CD4-positive, alpha-beta T cell treated with Interleukin-4 for 1 hour (primary cell): Measurements from ENCODE around the gene NOX5.
A peak's percentile ranks its signal among the peaks of the same experiment; 100 is the strongest.

Experiments used
- DNase-seq, 2 donors: peaks; one replicate each; pipeline ENCODE4 v3.0.0-alpha.2; 2020 to 2022

Gene NOX5

GRCh38 chr15:69084404-69085030 is 70.0 kb downstream of the NOX5 start:
- no peak for DNase-seq

- DNase-seq, result no peak
Measured at GRCh38 chr15:69085325-69086081, 71.0 kb downstream of the NOX5 start.

- no peak for DNase-seq
Measured at GRCh38 chr15:69086427-69087204, 72.1 kb downstream of the NOX5 start.

GRCh38 chr15:69087366-69087976 is 73.0 kb downstream of the NOX5 start:
- no peak for DNase-seq

- DNase-seq, result no peak
Measured at GRCh38 chr15:69088300-69088965, 73.9 kb downstream of the NOX5 start.

DNA sequence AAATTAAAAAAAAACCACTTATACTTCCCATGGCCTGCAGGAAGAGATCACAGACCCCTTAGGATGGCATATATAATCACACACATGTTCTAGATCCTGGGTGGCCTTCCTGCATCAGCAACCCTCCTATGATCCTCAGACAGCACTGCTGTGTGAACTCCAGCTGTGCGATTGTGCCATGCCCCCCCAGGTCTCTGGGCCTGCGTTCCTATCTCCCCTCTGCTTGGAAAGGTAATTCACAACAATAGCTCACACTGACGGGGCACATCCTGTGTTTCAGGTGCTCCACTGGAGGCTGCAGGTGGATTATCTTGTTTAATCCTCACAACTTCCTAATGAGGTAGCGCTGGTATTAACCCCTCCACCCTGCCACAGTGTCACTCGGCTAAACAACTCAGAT is 74.8 kb downstream of the NOX5 start:
- DNase-seq, result no peak

- no peak for DNase-seq
Measured at GRCh38 chr15:69090197-69090948, 75.9 kb downstream of the NOX5 start.

GRCh38 chr15:69091654-69092053 is 77.2 kb downstream of the NOX5 start:
- no peak for DNase-seq

GRCh38 chr15:69092159-69092558 is 77.7 kb downstream of the NOX5 start:
- no peak for DNase-seq

DNA sequence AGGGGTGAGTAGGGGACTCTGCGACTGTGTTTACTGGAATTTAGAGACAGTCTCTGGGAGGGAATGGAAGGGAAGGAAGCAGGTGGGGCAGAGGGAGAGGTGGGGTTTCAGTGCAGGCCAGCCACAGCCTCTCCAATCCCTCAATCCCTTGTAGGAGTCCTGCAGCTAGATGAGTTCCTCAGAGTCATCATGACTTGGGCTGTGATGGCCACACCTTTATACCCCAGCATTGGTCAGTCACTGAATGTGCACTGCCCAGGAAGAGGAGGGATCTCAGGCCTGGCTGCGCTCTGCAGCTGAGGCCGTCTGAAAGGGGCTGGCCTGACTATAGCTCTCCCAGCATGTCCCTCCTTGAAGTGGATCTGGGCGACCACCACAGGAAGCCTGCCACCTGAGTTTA is 78.6 kb downstream of the NOX5 start:
- DNase-seq, result no peak

DNA sequence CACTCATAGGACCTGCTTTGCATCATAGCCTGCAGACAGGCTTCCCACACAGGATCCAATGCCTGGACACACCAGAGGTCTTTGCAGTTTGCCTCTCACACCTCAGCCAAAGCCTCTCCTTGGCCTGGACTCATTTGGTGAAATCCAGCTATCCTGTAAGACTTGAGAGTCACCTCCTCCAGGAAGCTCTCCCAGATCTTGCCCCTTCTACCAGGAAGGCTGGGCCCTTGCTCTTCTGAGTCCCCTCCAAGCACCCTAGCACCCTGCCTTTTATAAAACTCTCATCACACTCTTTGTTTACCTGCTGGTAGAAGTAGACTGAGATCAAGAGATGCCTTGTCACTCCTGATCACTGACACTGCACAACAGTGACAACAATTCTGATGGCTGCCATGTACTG is 79.1 kb downstream of the NOX5 start:
- DNase-seq, result no peak

DNA sequence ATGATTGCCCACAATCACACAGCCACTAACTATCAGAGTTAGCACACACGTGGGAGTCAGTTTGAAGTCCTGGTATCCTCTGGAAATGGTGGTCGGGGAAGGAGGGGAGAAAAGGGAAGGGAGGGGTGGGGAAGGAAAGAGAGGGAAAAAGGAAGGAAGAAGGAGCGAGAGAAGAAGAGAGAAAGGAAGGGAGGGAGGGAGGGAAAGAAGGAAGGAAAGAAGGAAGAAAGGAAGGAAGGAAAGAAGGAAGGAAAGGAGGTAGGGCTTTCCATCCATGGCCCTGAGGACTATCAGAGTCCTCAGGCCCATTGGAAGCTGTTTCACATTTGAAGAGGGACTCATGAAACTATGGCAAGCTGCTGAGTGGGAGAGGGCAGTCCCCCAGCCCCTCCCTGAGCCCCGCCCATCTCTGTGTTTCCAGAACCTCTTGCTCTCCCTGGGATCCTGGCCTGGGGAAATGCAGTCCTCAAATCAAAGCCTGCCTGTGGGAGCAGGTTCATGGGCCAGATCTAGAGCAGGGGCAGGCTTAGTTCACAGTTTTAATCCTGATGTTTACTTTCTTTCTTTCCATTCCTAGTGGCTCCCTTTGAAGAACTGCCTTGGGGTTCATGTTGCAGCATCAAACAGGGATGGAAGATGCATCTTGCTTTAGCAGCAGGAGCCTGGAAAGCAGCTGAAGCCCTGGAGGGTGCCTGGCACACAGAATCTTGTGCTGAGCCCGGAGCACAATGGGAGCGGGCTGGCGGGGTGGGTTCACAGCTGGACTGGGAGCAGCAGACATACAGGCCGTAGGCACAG is 79.8 kb downstream of the NOX5 start:
- no peak for DNase-seq

DNA sequence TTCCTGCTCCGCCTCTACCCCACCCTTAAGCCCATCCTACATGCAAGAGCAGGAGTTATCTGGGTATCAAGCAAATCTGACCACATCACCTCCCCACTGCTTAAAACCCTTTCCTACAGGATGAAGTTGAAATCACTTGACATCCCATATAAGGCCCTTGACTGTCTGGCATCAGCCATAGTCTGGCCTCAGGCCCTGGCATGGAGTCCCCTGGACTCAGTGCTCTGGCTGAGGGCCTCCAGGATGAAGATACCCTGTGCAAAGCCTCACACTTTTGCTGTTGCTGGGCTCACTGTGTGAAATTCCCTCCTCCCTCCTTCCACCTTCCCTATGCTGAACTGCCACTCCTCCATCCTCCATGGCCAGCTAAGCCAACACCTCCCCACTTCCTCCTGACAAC is 80.8 kb downstream of the NOX5 start:
- DNase-seq, result no peak

DNA sequence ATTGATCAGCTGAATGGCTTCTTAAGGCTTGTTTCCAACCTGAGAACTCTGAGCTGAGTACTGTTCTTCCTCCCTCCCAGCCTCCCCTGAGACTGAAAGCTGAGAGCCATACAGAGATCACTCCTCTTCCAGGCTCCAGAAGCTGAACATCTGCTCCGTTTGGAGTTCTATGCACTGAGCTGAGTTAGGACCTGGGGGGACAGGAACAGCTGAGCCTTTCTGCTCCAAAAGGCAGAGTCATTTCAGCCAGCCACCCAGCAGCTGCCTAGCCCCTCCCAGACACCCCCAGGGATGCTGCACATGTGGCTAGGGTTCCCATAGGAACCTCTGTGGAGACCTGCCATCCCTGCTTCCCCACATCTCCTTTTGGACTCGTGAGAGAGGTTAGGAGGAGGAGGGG is 81.7 kb downstream of the NOX5 start:
- DNase-seq, result no peak

- DNase-seq, result no peak
Measured at GRCh38 chr15:69096626-69097025, 82.1 kb downstream of the NOX5 start.

- DNase-seq, result no peak
Measured at GRCh38 chr15:69098771-69099170, 84.3 kb downstream of the NOX5 start.

GRCh38 chr15:69099941-69100340 is 85.4 kb downstream of the NOX5 start:
- no peak for DNase-seq

- no peak for DNase-seq
Measured at GRCh38 chr15:69100821-69101220, 86.3 kb downstream of the NOX5 start.

GRCh38 chr15:69104050-69104750 is 89.7 kb downstream of the NOX5 start:
- peak in 1 of 2 donors; percentile 22 for DNase-seq

- no peak for DNase-seq
Measured at GRCh38 chr15:69105451-69105985, 91.0 kb downstream of the NOX5 start.
